Activated T-helper 1 cell treated with Interleukin-2 at 50 U/mL for 16 hours (primary cell): Measurements from ENCODE around the gene PCBP3.
"Not testable (repeated sequence)": the region's sequence is repeated elsewhere in the genome, so short reads cannot be mapped to it uniquely, and the experiment has no call there.

Experiments
- DNase-seq: peaks from one replicate; pipeline ENCODE4 v3.0.0-alpha.2; 2020; ENCODE audit warnings: low read depth

The PCBP3 gene

GRCh38 chr21:45845063-45845769 is 201.7 kb downstream of the PCBP3 start:
- no peak for DNase-seq

- no peak for DNase-seq
Observed at GRCh38 chr21:45845770-45846090, 202.2 kb downstream of the PCBP3 start.

GRCh38 chr21:45846373-45847160 is 203.0 kb downstream of the PCBP3 start:
- no peak for DNase-seq

DNA sequence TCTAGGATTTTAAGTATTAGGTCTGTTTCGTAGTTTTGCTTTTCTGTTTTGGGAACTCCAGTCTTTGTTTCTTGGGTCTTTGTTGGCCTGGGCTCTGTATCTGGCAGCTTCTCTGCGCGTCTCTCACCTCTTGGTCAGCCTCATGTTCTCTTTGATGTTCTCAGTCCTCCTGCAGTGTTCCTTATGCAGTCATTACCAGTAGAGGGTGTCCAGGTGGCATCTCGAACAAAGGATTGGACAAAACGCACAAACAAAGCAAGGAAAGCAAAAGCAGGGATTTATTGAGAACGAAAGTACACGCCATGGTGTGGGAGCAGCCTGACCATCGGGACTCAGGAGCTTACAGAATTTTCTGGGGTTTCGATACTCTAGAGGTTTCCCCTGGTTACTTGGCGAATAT is 204.3 kb downstream of the PCBP3 start:
- no peak for DNase-seq

GRCh38 chr21:45848331-45848730 is 204.8 kb downstream of the PCBP3 start:
- DNase-seq: no peak

DNA sequence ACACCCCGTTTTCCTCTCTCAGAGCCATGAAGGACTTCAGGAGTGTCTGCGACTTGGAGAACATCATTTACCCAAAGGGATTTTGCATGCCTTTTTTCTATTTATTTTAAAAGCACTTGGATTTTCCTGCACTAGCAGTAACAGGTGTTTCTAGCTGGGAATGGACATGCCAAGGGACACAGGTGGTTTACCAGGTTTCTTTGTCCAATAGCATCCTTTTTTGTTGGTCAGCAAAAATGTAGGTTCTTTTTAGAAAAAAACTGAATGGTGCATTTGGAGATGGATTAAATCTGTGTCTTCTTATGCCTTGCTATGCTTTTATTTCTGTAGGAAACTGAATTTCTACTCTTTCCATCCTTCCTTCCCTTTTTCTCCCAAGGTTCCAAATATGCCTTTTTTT is 205.3 kb downstream of the PCBP3 start:
- no peak for DNase-seq

DNA sequence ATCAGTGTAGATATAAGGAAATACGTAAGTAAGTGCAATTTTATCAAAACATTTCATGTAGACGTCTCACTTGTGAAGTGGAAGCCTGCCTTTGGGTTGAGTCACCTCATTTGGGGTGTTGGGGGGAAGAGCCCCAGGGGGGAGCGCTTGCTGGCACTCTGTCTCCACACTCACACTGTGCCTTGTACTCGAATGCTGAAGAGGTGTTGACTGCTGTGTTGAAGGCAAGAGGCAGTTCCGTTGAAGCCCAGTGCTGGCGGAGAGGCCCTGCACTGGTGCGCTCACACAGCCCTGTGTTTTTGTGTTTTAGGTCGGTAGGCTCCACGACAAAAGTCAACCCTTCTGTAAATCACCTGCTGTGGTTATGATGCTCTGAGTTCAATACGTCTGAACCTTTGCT is 206.1 kb downstream of the PCBP3 start:
- DNase-seq: no peak

DNA sequence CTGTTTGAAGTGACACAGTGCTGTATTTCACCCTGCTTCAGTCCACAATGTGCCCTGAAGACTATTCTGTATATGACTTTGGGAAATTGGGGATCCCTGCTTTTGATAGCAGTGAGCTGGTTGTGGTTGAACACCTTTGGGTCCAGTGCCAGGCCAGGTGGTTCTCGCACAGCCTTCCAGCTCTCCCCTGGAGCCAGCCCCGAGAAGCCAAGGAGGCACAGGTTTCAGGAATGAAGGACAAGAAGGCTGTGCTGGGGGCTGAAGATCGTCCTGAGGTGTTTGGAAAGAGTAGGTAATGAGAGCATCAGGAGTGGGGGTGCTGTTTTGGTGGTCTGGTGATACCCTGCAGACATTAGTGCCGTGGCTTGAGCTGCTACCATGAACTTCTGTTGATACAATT is 206.7 kb downstream of the PCBP3 start:
- DNase-seq: no peak

GRCh38 chr21:45852386-45852785 is 208.9 kb downstream of the PCBP3 start:
- DNase-seq: not testable (repeated sequence)

GRCh38 chr21:45852886-45853400 is 209.4 kb downstream of the PCBP3 start:
- DNase-seq: no peak

- no peak for DNase-seq
Observed at GRCh38 chr21:45853703-45854342, 210.3 kb downstream of the PCBP3 start.

- DNase-seq: no peak
Observed at GRCh38 chr21:45854690-45855247, 211.2 kb downstream of the PCBP3 start.

DNA sequence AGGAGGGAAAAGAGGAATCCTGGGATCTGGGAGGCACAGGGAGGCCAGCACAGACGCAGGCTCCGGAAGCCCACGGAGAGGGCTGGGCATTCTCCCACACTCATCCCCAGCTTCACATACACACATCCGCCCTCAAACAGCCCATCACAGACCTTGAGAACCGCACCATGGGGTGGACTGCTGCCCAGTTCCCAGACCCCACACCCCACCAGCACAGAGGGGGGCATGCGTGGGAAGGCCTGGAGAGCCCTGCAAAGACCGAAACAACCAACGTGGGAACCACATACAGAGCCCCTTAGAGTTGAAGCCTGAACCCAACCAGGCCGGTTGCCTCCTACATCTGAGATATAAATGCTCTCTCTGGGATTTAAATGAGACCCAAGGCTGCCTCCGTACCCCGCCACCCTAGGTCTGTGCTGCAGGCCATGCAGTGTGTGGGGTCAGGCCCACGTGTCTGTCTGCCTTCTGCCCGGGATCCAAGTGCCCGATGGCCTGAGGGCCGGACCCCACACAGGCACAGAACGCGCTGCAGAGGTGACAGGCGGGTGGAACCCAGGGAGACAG is 211.8 kb downstream of the PCBP3 start:
- no peak for DNase-seq

- no peak for DNase-seq
Observed at GRCh38 chr21:45856442-45856841, 212.9 kb downstream of the PCBP3 start.

DNA sequence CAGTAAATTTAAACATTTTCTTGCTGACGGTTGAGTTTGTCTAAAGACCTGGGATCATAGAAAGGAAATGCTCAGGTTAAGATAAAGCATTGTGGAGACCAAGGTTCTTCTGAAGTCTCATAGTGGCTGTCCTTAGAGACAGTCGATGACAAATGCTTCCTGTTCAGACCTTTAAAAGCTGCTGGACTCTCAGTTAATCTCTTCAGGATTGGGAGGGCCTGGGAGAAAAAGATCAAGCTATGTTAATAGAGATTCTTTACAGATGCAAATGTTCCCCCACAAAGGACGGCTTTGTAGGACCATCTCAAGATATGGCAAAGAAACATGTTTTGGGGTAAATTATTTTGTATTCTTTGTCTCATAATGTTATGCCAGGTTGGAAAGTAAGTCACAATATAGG is 213.4 kb downstream of the PCBP3 start:
- DNase-seq: no peak

- no peak for DNase-seq
Observed at GRCh38 chr21:45857761-45858160, 214.2 kb downstream of the PCBP3 start.

DNA sequence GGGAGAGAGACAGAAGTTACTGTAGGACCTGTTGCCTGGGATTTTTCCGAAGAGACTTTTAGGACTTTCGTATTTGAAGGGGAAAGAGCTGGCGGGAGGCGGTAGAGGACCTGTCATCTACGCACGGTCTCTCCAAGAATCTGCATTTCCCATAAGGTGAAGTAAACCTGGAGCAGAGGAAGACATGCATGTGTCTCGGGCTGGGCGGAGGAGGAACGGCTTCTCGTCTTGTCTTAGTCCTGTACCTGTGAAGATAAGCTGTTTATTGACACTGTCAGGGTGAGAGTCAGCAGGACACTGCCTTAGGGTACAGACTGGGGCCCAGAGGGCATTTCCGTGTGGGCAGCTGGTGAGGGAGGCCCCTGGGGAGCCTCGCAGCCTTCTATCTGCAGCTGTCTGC is 214.7 kb downstream of the PCBP3 start:
- no peak for DNase-seq

GRCh38 chr21:45859041-45859761 is 215.7 kb downstream of the PCBP3 start:
- DNase-seq: no peak

- DNase-seq: no peak
Observed at GRCh38 chr21:45859762-45860357, 216.3 kb downstream of the PCBP3 start.

GRCh38 chr21:45860493-45861155 is 217.1 kb downstream of the PCBP3 start:
- no peak for DNase-seq
